Omental fat pad (tissue), 4 donors: ENCODE measurements around the gene KRTAP12-4. TPM values are rescaled to one million over a fixed set of nuclear protein-coding genes. Genes with fewer than 3 reads are reported as not detected.
"Not testable (repeated sequence)": the region's sequence is repeated elsewhere in the genome, so short reads cannot be mapped to it uniquely, and the experiment has no call there.

Experiments used
- ATAC-seq: fragments of 150-250 bp; one replicate; pipeline ENCODE4 v1.9.1; 2016; ENCODE audit warnings: mild to moderate bottlenecking, moderate library complexity; ENCODE audit not compliant: low FRiP score
- DNase-seq: peaks from one replicate; pipeline ENCODE4 v3.0.0-alpha.2; 2019; ENCODE audit warnings: low spot score
- total RNA-seq, 4 donors: library from RNA; depleted of rRNA; stranded (reverse); fragments of >200 nt; gene quantifications; one replicate each; pipeline ENCODE4 v1.1.0, GENCODE V29; 2016
- TF ChIP-seq, protein P1 (sequence below), 3 donors: fragments of 450-650 bp; IDR thresholded peaks; one replicate each; pipeline ENCODE4 v1.5.1; 2016 to 2017; ENCODE audit warnings: antibody characterized with exemption in 3 of 3, mild to moderate bottlenecking in 3 of 3, moderate library complexity in 2 of 3

KRTAP12-4 gene
- total RNA-seq, 4 donors from 2014 or later, result not detected

- TF ChIP-seq, protein P1, sequence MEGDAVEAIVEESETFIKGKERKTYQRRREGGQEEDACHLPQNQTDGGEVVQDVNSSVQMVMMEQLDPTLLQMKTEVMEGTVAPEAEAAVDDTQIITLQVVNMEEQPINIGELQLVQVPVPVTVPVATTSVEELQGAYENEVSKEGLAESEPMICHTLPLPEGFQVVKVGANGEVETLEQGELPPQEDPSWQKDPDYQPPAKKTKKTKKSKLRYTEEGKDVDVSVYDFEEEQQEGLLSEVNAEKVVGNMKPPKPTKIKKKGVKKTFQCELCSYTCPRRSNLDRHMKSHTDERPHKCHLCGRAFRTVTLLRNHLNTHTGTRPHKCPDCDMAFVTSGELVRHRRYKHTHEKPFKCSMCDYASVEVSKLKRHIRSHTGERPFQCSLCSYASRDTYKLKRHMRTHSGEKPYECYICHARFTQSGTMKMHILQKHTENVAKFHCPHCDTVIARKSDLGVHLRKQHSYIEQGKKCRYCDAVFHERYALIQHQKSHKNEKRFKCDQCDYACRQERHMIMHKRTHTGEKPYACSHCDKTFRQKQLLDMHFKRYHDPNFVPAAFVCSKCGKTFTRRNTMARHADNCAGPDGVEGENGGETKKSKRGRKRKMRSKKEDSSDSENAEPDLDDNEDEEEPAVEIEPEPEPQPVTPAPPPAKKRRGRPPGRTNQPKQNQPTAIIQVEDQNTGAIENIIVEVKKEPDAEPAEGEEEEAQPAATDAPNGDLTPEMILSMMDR (IDR thresholded peaks at IDR 0.05), result no peak
Measured at GRCh38 chr21:44700101-44701022, 45.9 kb upstream of the KRTAP12-4 start.

DNA sequence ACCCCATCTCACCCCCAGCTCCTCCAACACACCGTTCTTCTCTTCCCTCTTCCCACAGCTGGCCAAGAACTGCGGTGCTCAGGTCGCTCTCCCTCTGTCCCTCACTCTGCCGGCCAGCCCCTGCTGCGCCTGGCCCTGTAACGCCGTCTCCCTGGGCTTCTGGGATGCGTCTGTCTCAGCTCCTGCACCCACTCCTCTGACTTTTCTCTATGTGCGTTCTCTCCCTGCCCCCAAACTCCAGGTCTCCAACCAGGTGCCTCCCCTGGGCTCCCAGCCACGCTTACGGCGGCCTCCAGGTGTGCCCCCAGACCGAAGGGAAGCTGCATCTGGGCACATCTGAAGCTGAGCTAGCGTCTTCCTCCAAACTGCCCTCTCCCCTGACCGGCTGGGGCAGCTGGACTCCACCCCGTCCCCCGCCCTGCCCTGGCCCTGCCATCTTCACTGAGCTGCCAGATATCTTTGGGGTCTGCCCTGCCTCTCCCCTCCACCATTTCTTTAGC, 45.1 kb upstream of the KRTAP12-4 start:
- DNase-seq (no peak), ATAC-seq (no peak)
- TF ChIP-seq, protein P1 (IDR thresholded peaks at IDR 0.05), result no peak

More at GRCh38 chr21:44700101-44701022, 45.9 kb upstream of the KRTAP12-4 start:
- ATAC-seq, result no peak
- no peak for DNase-seq

GRCh38 chr21:44697811-44698734, 43.6 kb upstream of the KRTAP12-4 start:
- ATAC-seq (no peak), DNase-seq (no peak)
- TF ChIP-seq, protein P1 (IDR thresholded peaks at IDR 0.05), result no peak

DNA sequence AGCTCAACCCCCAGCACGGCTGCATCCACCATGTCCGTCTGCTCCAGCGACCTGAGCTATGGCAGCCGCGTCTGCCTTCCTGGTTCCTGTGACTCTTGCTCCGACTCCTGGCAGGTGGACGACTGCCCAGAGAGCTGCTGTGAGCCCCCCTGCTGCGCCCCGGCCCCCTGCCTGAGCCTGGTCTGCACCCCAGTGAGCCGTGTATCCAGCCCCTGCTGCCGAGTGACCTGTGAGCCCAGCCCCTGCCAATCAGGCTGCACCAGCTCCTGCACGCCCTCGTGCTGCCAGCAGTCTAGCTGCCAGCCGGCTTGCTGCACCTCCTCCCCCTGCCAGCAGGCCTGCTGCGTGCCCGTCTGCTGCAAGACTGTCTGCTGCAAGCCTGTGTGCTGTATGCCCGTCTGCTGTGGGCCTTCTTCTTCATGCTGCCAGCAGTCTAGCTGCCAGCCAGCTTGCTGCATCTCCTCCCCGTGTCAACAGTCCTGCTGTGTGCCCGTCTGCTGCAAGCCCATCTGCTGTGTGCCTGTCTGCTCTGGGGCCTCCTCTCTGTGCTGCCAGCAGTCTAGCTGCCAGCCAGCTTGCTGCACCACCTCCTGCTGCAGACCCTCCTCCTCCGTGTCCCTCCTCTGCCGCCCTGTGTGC, 42.8 kb upstream of the KRTAP12-4 start, which contains the start of gene KRTAP10-12:
Gene KRTAP10-12 (plus strand): TSS at position 1 of the 639 bp plus-strand sequence. CDS start 30 bp downstream, at position 31.
- DNase-seq, ATAC-seq: not testable (repeated sequence)

- ATAC-seq (no peak), DNase-seq (no peak)
- TF ChIP-seq, protein P1 (IDR thresholded peaks at IDR 0.05), result no peak
Measured at GRCh38 chr21:44696572-44696971, 42.1 kb upstream of the KRTAP12-4 start.

DNA sequence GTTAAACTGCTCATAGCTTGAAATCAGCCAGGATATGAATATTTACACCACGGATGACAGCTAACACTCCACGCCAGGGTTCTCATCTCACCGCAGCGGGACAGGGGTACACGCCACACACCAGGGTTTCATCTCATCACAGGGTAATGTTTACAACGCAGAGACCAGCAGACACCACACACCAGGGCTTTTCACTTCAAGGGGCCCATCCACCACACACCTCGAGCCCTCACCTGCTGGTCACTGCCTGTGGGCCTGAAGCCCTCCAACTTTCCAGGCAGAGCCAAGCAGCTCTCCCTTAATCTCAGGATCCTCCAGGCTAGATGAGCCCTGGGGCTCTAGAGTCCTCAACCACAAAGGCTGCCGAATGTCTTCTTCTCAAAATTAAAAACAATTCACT, 41.2 kb upstream of the KRTAP12-4 start:
- DNase-seq, result no peak
- ATAC-seq, result no peak
- TF ChIP-seq, protein P1 (IDR thresholded peaks at IDR 0.05), result no peak
